PFSK-1 (cell line): ENCODE measurements around the gene POLR3H.

Source experiments
- FOXP2 ChIP-seq: optimal IDR thresholded peaks from 2 replicates; pipeline ENCODE3; 2011; ENCODE audit warnings: borderline replicate concordance, control low read depth, inconsistent platforms; ENCODE audit not compliant: insufficient read depth; ENCODE audit errors: extremely low read length, extremely low read depth
- POLR2AphosphoS5 ChIP-seq: IDR thresholded peaks from 2 replicates; pipeline ENCODE4 v1.6.1; 2012; ENCODE audit warnings: low read depth, mild to moderate bottlenecking, control low read depth, low read length, moderate library complexity
- SIN3A ChIP-seq: IDR thresholded peaks from 2 replicates; pipeline ENCODE4 v1.6.1; 2012; ENCODE audit warnings: mild to moderate bottlenecking, low read length, moderate library complexity, borderline replicate concordance; ENCODE audit not compliant: insufficient read depth
- TF ChIP-seq, protein P1 (sequence below), 2 experiments: IDR thresholded peaks; 2 replicates each; pipeline versions ENCODE4 v1.6.1 to v1.8.0; 2011 to 2012; ENCODE audit warnings: low read depth in 2 of 2, low read length in 2 of 2, control low read depth in 1 of 2, inconsistent platforms in 1 of 2, mild to moderate bottlenecking in 1 of 2, moderate library complexity in 1 of 2; ENCODE audit not compliant: insufficient read depth in 1 of 2

DNA sequence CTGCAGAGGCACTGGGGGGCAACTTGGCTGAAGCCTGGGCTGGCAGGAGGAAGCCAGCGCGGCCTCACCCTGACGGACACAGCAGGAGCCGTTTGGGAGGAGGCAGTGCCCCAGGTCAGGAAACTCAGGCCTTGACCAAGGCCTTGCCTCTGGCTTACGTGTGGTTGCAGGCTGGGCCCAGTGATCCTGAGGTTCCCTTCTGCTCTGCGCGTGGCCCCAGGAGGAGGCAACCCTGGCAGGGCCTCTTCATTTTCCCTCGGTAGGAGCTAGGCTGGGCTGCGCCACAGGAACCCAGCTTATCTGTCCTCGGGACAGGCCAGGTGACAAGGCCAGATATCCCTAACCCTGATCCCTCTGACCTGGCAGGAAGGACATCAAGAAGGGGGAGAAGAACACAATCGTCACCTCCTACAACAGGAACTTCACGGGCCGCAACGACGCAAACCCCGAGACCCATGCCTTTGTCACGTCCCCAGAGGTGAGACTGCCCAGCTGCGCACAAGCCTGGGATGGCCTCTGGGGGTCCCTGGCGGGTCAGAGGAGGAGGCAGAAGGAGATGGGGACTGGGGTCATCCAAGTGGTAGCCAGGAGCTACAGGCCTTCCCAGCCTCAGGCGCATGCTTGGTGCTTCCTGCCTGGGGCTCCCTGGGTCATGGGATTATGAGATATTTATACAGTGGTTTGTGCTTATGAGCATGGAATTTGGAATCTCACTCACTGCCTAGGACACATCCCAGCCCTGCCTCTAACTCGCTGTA, 20.6 kb downstream of the POLR3H start:
- TF ChIP-seq, protein P1, sequence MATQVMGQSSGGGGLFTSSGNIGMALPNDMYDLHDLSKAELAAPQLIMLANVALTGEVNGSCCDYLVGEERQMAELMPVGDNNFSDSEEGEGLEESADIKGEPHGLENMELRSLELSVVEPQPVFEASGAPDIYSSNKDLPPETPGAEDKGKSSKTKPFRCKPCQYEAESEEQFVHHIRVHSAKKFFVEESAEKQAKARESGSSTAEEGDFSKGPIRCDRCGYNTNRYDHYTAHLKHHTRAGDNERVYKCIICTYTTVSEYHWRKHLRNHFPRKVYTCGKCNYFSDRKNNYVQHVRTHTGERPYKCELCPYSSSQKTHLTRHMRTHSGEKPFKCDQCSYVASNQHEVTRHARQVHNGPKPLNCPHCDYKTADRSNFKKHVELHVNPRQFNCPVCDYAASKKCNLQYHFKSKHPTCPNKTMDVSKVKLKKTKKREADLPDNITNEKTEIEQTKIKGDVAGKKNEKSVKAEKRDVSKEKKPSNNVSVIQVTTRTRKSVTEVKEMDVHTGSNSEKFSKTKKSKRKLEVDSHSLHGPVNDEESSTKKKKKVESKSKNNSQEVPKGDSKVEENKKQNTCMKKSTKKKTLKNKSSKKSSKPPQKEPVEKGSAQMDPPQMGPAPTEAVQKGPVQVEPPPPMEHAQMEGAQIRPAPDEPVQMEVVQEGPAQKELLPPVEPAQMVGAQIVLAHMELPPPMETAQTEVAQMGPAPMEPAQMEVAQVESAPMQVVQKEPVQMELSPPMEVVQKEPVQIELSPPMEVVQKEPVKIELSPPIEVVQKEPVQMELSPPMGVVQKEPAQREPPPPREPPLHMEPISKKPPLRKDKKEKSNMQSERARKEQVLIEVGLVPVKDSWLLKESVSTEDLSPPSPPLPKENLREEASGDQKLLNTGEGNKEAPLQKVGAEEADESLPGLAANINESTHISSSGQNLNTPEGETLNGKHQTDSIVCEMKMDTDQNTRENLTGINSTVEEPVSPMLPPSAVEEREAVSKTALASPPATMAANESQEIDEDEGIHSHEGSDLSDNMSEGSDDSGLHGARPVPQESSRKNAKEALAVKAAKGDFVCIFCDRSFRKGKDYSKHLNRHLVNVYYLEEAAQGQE (IDR thresholded peaks at IDR 0.05; ENCODE audit: insufficient read depth in 1 of 2, low read depth in 2 of 2, low read length in 2 of 2) = no peak
- TF ChIP-seq SIN3A (no peak), POLR2AphosphoS5 (peak; percentile 31), FOXP2 (peak; percentile 20)
